HCT116 (cell line): ENCODE results near the gene YTHDF1. TPM values are rescaled to one million over a fixed set of nuclear protein-coding genes. Genes with fewer than 3 reads are reported as not detected.

Experiments
- ATAC-seq: fragments of 200-7000 bp; cut with Tn5 transposase; 2 replicates; pipeline ENCODE4 v1.9.1; 2020; ENCODE audit warnings: mild to moderate bottlenecking, moderate library complexity
- BruUV-seq: library from RNA; stranded (reverse); fragments of 400-500 nt; replicated peaks from 2 replicates; lab custom pipeline; 2021; lab: Mats Ljungman, UMichigan
- CTCF ChIA-PET: fragments of 300-600 bp; sonication (Branson Sonifier 250); formaldehyde crosslinking; loops from one replicate; lab custom pipeline; 2021; ENCODE audit warnings: antibody characterized with exemption; lab: Charles Lee
- POLR2A ChIA-PET: fragments of 300-600, 350-600 bp; sonication (Branson Sonifier 250); formaldehyde crosslinking; loops from one replicate; lab custom pipeline; 2021; ENCODE audit warnings: antibody characterized with exemption; lab: Charles Lee
- RAD21 ChIA-PET, 2 experiments: fragments of 300-600 bp; sonication (Branson Sonifier 250); formaldehyde crosslinking; loops; one replicate each; lab custom pipeline; 2023; ENCODE audit warnings: low total read pairs in 2 of 2; ENCODE audit not compliant: uncharacterized antibody in 2 of 2, unreplicated experiment in 2 of 2, low non-redundant PET in 1 of 2; lab: Charles Lee
- DNase-seq: peaks from one replicate; pipeline ENCODE4 v3.0.0-alpha.2; 2010; ENCODE audit warnings: low read depth, low spot score
- H2AFZ ChIP-seq: fragments of 200-600 bp; shearing (Covaris generic), sonication (generic); 2 replicates; pipeline ENCODE4 v1.6.1; 2017; ENCODE audit warnings: low read depth, mixed run types, mixed read lengths, antibody characterized with exemption, low read length; ENCODE audit not compliant: poor library complexity, severe bottlenecking
- H3K27ac ChIP-seq: 2 replicates; pipeline ENCODE4 v1.5.1; 2012; ENCODE audit warnings: low read depth, low read length
- H3K27me3 ChIP-seq: fragments of 200-600 bp; sonication (generic); 2 replicates; pipeline ENCODE4 v1.6.1; 2016; ENCODE audit warnings: mixed run types, low read length, mixed read lengths; ENCODE audit not compliant: insufficient read depth
- H3K36me3 ChIP-seq, 2 experiments: fragments of 200-500 bp in 1 of 2; fragments of 200-600 bp in 1 of 2; sonication (Bioruptor generic) in 1 of 2; sonication (generic) in 1 of 2; 2 replicates each; pipeline versions ENCODE4 v1.5.1 to v1.6.1; 2014 to 2016; ENCODE audit warnings: low read length in 2 of 2, inconsistent platforms in 1 of 2, mixed read lengths in 1 of 2, mixed run types in 1 of 2; ENCODE audit not compliant: insufficient read depth in 2 of 2, control insufficient read depth in 1 of 2
- H3K4me1 ChIP-seq, 2 experiments: fragments of 200-600 bp in 1 of 2; sonication (generic) in 1 of 2; 2 replicates each; pipeline versions ENCODE4 v1.5.1 to v1.6.1; 2012 to 2017; ENCODE audit warnings: low read length in 2 of 2, inconsistent platforms in 1 of 2, mild to moderate bottlenecking in 1 of 2, mixed read lengths in 1 of 2, mixed run types in 1 of 2, moderate library complexity in 1 of 2; ENCODE audit not compliant: insufficient read depth in 2 of 2, control insufficient read depth in 1 of 2
- H3K4me2 ChIP-seq: fragments of 200-600 bp; sonication (generic); 2 replicates; pipeline ENCODE4 v1.6.1; 2017; ENCODE audit warnings: mixed run types, low read length, mixed read lengths
- H3K4me3 ChIP-seq, 2 experiments: fragments of 200-600 bp in 1 of 2; sonication (generic) in 1 of 2; replicated peaks in 1 of 2; 2 replicates each; pipeline ENCODE4 v1.5.1; 2011 to 2016; ENCODE audit warnings: low read length in 2 of 2, control low read depth in 1 of 2, low read depth in 1 of 2, mild to moderate bottlenecking in 1 of 2, mixed read lengths in 1 of 2, mixed run types in 1 of 2
- H3K79me2 ChIP-seq: fragments of 200-600 bp; sonication (generic); 2 replicates; pipeline ENCODE4 v1.6.1; 2017; ENCODE audit warnings: mild to moderate bottlenecking, mixed run types, low read length, moderate library complexity, mixed read lengths; ENCODE audit not compliant: insufficient read depth
- H3K9ac ChIP-seq: fragments of 200-600 bp; sonication (generic); 2 replicates; pipeline ENCODE4 v1.6.1; 2016; ENCODE audit warnings: low read length, mixed read lengths
- H3K9me2 ChIP-seq: fragments of 200-600 bp; sonication (generic), shearing (Covaris generic); 2 replicates; pipeline ENCODE4 v1.6.1; 2017; ENCODE audit warnings: mixed run types, mild to moderate bottlenecking, moderate library complexity; ENCODE audit not compliant: insufficient read depth
- H3K9me3 ChIP-seq, 2 experiments: fragments of 200-500 bp in 1 of 2; fragments of 200-600 bp in 1 of 2; sonication (Bioruptor generic) in 1 of 2; sonication (generic) in 1 of 2; 2 replicates each; pipeline ENCODE4 v1.6.1; 2014 to 2017; ENCODE audit warnings: low read length in 2 of 2, mixed read lengths in 2 of 2, inconsistent platforms in 1 of 2, low read depth in 1 of 2, mild to moderate bottlenecking in 1 of 2, mixed run types in 1 of 2, moderate library complexity in 1 of 2; ENCODE audit not compliant: control insufficient read depth in 1 of 2, insufficient read depth in 1 of 2
- H4K20me1 ChIP-seq: fragments of 200-600 bp; sonication (generic), shearing (Covaris generic); 2 replicates; pipeline ENCODE4 v1.6.1; 2017; ENCODE audit warnings: mixed run types, mild to moderate bottlenecking, moderate library complexity; ENCODE audit not compliant: insufficient read depth
- CBX3 ChIP-seq: IDR thresholded peaks from 2 replicates; pipeline ENCODE4 v1.6.1; 2012; ENCODE audit warnings: low read depth
- EGR1 ChIP-seq: IDR thresholded peaks from 2 replicates; pipeline ENCODE4 v1.6.1; 2012; ENCODE audit warnings: low read depth
- ELF1 ChIP-seq: IDR thresholded peaks from 2 replicates; pipeline ENCODE4 v1.6.1; 2012; ENCODE audit warnings: low read depth, borderline replicate concordance
- EZH2 ChIP-seq: fragments of 200-600 bp; sonication (generic); IDR thresholded peaks from 2 replicates; pipeline ENCODE4 v1.6.1; 2017; ENCODE audit warnings: antibody characterized with exemption, mixed run types
- EZH2phosphoT487 ChIP-seq: fragments of 200-600 bp; IDR thresholded peaks from 2 replicates; pipeline ENCODE4 v1.6.1; 2018; ENCODE audit warnings: antibody characterized with exemption, borderline replicate concordance
- FOSL1 ChIP-seq: IDR thresholded peaks from 2 replicates; pipeline ENCODE4 v1.6.1; 2012; ENCODE audit warnings: low read depth
- JUND ChIP-seq: IDR thresholded peaks from 2 replicates; pipeline ENCODE4 v1.6.1; 2012
- RAD21 ChIP-seq: IDR thresholded peaks from 2 replicates; pipeline ENCODE4 v1.6.1; 2012; ENCODE audit warnings: low read depth, mild to moderate bottlenecking
- SIN3A ChIP-seq: IDR thresholded peaks from 2 replicates; pipeline ENCODE4 v1.6.1; 2012; ENCODE audit warnings: low read depth
- SP1 ChIP-seq: IDR thresholded peaks from 2 replicates; pipeline ENCODE4 v1.6.1; 2012; ENCODE audit warnings: low read depth
- SRF ChIP-seq: IDR thresholded peaks from 2 replicates; pipeline ENCODE4 v1.6.1; 2012; ENCODE audit warnings: low read depth
- YY1 ChIP-seq: IDR thresholded peaks from 2 replicates; pipeline ENCODE4 v1.6.1; 2011; ENCODE audit warnings: low read length, low read depth, moderate library complexity, mild to moderate bottlenecking; ENCODE audit not compliant: insufficient replicate concordance; ENCODE audit errors: extremely low read depth
- ZFX ChIP-seq: fragments of 450-650 bp; IDR thresholded peaks from 2 replicates; pipeline ENCODE4 v1.6.1; 2017
- ZNF274 ChIP-seq: fragments of 200-500 bp; sonication (Bioruptor generic); IDR thresholded peaks from 2 replicates; pipeline ENCODE4 v1.6.1; 2014; ENCODE audit warnings: mild to moderate bottlenecking, low read depth, low read length, inconsistent platforms
- intact Hi-C: fragments of 100-400 bp; cut with micrococcal nuclease; formaldehyde crosslinking; loops from 2 replicates; pipeline ENCODE4 v1.10.0; 2022
- total RNA-seq: library from RNA; stranded (reverse); gene quantifications from one replicate; pipeline ENCODE4 v1.2.1, GENCODE V29; 2021; ENCODE audit not compliant: unreplicated experiment
- TF ChIP-seq, protein P1 (sequence below): IDR thresholded peaks from 2 replicates; pipeline ENCODE4 v1.6.1; 2011; ENCODE audit warnings: mild to moderate bottlenecking, low read length, moderate library complexity; ENCODE audit not compliant: insufficient replicate concordance; ENCODE audit errors: extremely low read depth
- TF ChIP-seq, protein P2 (sequence below): IDR thresholded peaks from 2 replicates; pipeline ENCODE4 v1.6.1; 2012
- TF ChIP-seq, protein P3 (sequence below): IDR thresholded peaks from 2 replicates; pipeline ENCODE4 v1.6.1; 2012
- TF ChIP-seq, protein P4 (sequence below), 3 experiments: fragments of 200-600 bp in 1 of 3; sonication (generic) in 1 of 3; IDR thresholded peaks in 2 of 3; conservative IDR thresholded peaks in 1 of 3; 2 replicates each; pipeline ENCODE4 v1.5.1; 2012 to 2017; ENCODE audit warnings: low read depth in 2 of 3, low read length in 2 of 3, antibody characterized with exemption in 1 of 3, borderline replicate concordance in 1 of 3, control low read depth in 1 of 3, mild to moderate bottlenecking in 1 of 3, mixed read lengths in 1 of 3, mixed run types in 1 of 3, moderate library complexity in 1 of 3; ENCODE audit not compliant: insufficient read depth in 1 of 3
- TF ChIP-seq, protein P5 (sequence below): IDR thresholded peaks from 2 replicates; pipeline ENCODE4 v1.6.1; 2012; ENCODE audit warnings: low read depth

YTHDF1 gene
- total RNA-seq, 1 experiment from 2014 or later, result 42.8 TPM

DNA sequence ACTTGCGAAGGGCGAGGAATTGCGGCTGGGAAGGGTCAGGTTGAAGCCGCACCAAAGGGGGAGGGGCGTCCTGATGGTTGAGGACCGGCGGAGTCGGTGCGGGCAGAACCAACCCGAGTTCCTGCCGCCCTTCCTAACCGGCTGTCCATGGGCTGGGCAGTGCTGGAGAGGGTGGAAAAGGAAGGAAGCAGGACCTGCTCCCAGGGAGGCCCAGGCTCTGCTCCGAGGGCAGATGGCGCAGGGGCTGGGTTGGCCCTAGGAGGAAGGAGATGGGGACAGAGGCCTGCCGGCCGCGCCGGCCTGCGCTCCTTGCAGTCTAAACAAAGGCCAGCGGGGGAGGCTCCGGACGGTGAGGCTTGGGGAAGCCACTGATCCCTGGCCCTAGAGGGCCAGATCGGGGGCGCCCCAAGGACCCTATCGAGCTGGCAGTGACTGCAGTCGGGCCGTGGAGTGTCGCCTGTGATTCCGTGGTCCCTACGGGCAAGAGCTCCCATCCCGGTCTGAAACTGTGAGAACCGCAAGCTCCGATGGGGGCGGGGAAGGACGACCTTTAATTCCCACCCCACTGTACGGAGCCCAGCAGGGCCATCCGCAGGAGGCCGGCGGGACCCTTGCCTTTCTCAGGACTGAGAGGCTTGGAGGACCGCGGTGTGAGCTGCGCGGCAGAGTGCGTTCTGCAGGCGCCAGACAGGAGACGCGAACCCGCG lies 39.4 kb downstream of the YTHDF1 start:
- no peak for ATAC-seq
- DNase-seq, result no peak
- POLR2A ChIA-PET, result no interaction called here
- H3K9ac ChIP-seq, result no peak overlapping the region
- no peaks in the 10 kb centered on the region for H3K79me2 ChIP-seq
- H3K4me3 ChIP-seq, result no peak overlapping the region
- peaks cover 2 to 10% of the 10 kb centered on the region in 2 experiments; a peak in 3 of 4 replicates for H3K4me1 ChIP-seq
- no TSS peak for BruUV-seq
- H3K27me3 ChIP-seq, result 0 out of 2 replicates have a peak, but pooled peaks cover under 1% of the 10 kb centered on the region
- no peaks in the 10 kb centered on the region for H3K9me3 ChIP-seq
- CTCF ChIA-PET, result no interaction called here
- H3K27ac ChIP-seq, result no peak overlapping the region
- RAD21 ChIA-PET, result interaction anchor here in 1 of 2 experiments (0.6 kb wide), 1 partner anchor 204 kb away, joined by 4 read pairs; no protein-coding TSS in a partner anchor
- no peaks in the 10 kb centered on the region for H4K20me1 ChIP-seq
- H3K36me3 ChIP-seq, result no peaks in the 10 kb centered on the region
- H3K9me2 ChIP-seq, result no peaks in the 10 kb centered on the region
- H3K4me2 ChIP-seq, result no peak overlapping the region
- TF ChIP-seq, protein P1, sequence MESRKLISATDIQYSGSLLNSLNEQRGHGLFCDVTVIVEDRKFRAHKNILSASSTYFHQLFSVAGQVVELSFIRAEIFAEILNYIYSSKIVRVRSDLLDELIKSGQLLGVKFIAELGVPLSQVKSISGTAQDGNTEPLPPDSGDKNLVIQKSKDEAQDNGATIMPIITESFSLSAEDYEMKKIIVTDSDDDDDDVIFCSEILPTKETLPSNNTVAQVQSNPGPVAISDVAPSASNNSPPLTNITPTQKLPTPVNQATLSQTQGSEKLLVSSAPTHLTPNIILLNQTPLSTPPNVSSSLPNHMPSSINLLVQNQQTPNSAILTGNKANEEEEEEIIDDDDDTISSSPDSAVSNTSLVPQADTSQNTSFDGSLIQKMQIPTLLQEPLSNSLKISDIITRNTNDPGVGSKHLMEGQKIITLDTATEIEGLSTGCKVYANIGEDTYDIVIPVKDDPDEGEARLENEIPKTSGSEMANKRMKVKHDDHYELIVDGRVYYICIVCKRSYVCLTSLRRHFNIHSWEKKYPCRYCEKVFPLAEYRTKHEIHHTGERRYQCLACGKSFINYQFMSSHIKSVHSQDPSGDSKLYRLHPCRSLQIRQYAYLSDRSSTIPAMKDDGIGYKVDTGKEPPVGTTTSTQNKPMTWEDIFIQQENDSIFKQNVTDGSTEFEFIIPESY, result no peak
- TF ChIP-seq, protein P2, sequence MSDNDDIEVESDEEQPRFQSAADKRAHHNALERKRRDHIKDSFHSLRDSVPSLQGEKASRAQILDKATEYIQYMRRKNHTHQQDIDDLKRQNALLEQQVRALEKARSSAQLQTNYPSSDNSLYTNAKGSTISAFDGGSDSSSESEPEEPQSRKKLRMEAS, result no peak
- TF ChIP-seq EZH2 (no peak), EGR1 (no peak), EZH2phosphoT487 (no peak), CBX3 (no peak), SRF (no peak), SP1 (no peak), FOSL1 (no peak), YY1 (no peak), SIN3A (no peak), ELF1 (no peak), JUND (no peak), RAD21 (no peak), ZFX (no peak), ZNF274 (no peak)
- TF ChIP-seq, protein P3, sequence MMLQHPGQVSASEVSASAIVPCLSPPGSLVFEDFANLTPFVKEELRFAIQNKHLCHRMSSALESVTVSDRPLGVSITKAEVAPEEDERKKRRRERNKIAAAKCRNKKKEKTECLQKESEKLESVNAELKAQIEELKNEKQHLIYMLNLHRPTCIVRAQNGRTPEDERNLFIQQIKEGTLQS, result no peak
- TF ChIP-seq, protein P4, sequence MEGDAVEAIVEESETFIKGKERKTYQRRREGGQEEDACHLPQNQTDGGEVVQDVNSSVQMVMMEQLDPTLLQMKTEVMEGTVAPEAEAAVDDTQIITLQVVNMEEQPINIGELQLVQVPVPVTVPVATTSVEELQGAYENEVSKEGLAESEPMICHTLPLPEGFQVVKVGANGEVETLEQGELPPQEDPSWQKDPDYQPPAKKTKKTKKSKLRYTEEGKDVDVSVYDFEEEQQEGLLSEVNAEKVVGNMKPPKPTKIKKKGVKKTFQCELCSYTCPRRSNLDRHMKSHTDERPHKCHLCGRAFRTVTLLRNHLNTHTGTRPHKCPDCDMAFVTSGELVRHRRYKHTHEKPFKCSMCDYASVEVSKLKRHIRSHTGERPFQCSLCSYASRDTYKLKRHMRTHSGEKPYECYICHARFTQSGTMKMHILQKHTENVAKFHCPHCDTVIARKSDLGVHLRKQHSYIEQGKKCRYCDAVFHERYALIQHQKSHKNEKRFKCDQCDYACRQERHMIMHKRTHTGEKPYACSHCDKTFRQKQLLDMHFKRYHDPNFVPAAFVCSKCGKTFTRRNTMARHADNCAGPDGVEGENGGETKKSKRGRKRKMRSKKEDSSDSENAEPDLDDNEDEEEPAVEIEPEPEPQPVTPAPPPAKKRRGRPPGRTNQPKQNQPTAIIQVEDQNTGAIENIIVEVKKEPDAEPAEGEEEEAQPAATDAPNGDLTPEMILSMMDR (IDR thresholded peaks at IDR 0.05 in 2 of 3, conservative IDR thresholded peaks at IDR 0.05 in 1 of 3; ENCODE audit: borderline replicate concordance in 1 of 3, insufficient read depth in 1 of 3, low read depth in 2 of 3, low read length in 2 of 3), result no peak
- TF ChIP-seq, protein P5, sequence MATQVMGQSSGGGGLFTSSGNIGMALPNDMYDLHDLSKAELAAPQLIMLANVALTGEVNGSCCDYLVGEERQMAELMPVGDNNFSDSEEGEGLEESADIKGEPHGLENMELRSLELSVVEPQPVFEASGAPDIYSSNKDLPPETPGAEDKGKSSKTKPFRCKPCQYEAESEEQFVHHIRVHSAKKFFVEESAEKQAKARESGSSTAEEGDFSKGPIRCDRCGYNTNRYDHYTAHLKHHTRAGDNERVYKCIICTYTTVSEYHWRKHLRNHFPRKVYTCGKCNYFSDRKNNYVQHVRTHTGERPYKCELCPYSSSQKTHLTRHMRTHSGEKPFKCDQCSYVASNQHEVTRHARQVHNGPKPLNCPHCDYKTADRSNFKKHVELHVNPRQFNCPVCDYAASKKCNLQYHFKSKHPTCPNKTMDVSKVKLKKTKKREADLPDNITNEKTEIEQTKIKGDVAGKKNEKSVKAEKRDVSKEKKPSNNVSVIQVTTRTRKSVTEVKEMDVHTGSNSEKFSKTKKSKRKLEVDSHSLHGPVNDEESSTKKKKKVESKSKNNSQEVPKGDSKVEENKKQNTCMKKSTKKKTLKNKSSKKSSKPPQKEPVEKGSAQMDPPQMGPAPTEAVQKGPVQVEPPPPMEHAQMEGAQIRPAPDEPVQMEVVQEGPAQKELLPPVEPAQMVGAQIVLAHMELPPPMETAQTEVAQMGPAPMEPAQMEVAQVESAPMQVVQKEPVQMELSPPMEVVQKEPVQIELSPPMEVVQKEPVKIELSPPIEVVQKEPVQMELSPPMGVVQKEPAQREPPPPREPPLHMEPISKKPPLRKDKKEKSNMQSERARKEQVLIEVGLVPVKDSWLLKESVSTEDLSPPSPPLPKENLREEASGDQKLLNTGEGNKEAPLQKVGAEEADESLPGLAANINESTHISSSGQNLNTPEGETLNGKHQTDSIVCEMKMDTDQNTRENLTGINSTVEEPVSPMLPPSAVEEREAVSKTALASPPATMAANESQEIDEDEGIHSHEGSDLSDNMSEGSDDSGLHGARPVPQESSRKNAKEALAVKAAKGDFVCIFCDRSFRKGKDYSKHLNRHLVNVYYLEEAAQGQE, result no peak
- intact Hi-C loops, result no loop called here
- no peak overlapping the region for H2AFZ ChIP-seq
